Heart left ventricle (tissue), 16 donors: ENCODE results near the gene SETBP1. TPM values are rescaled to one million over a fixed set of nuclear protein-coding genes. Genes with fewer than 3 reads are reported as not detected.

Source experiments
- ATAC-seq, 4 donors: fragments of 200-7000 bp; cut with Tn5 transposase; one replicate each; pipeline ENCODE4 v1.9.1; 2020 to 2022; ENCODE audit warnings: moderate library complexity in 4 of 4, mild to moderate bottlenecking in 3 of 4, moderate number of reproducible peaks in 1 of 4
- DNase-seq, 5 donors: peaks; one replicate each; pipeline ENCODE4 v3.0.0-alpha.2; 2020
- H3K27ac ChIP-seq, 12 donors: fragments of 200-600 bp; sonication (generic) in 4 of 12; one replicate each; pipeline versions ENCODE4 v1.5.0 to v1.8.0; 2016 to 2022; ENCODE audit warnings: mild to moderate bottlenecking in 2 of 12
- H3K27me3 ChIP-seq, 9 donors: fragments of 200-600 bp; sonication (generic) in 2 of 9; one replicate each; pipeline versions ENCODE4 v1.5.1 to v1.8.0; 2016 to 2022; ENCODE audit warnings: mild to moderate bottlenecking in 3 of 9
- H3K36me3 ChIP-seq, 9 donors: fragments of 200-600 bp; sonication (generic) in 2 of 9; one replicate each; pipeline versions ENCODE4 v1.5.0 to v1.8.0; 2018 to 2022; ENCODE audit warnings: mild to moderate bottlenecking in 2 of 9
- H3K4me1 ChIP-seq, 12 donors: fragments of 200-600 bp; sonication (generic) in 4 of 12; one replicate each; pipeline versions ENCODE4 v1.5.0 to v1.8.0; 2016 to 2022; ENCODE audit warnings: mild to moderate bottlenecking in 3 of 12
- H3K4me3 ChIP-seq, 12 donors: fragments of 200-600 bp; sonication (generic) in 4 of 12; one replicate each; pipeline versions ENCODE4 v1.5.0 to v1.8.0; 2017 to 2022; ENCODE audit warnings: mild to moderate bottlenecking in 9 of 12, moderate library complexity in 4 of 12
- H3K9me3 ChIP-seq, 12 donors: fragments of 200-600 bp; sonication (generic) in 4 of 12; one replicate each; pipeline versions ENCODE4 v1.5.0 to v1.8.0; 2016 to 2022; ENCODE audit warnings: mild to moderate bottlenecking in 1 of 12
- CTCF ChIP-seq, 12 donors: fragments of 200-600 bp; sonication (generic) in 4 of 12; IDR thresholded peaks; one replicate each; pipeline versions ENCODE4 v1.5.0 to v1.8.0; 2018 to 2022; ENCODE audit warnings: antibody characterized with exemption in 12 of 12, mild to moderate bottlenecking in 5 of 12
- POLR2A ChIP-seq, 2 donors: fragments of 450-650 bp; IDR thresholded peaks; one replicate each; pipeline ENCODE4 v1.6.1; 2017; ENCODE audit warnings: antibody characterized with exemption in 2 of 2, mild to moderate bottlenecking in 2 of 2, moderate library complexity in 2 of 2
- WGBS, 4 donors: extraction: QIAGEN DNeasy Blood & Tissue Kit in 2 of 4; methylation state at CpG; one replicate each; pipeline versions ENCODE4 v1.1.5 to v1.1.7; 2013 to 2018; 5-methylcytosine and 5-hydroxymethylcytosine counted together
- intact Hi-C, 10 donors: fragments of 100-400 bp; cut with DNase I; formaldehyde crosslinking; loops; one replicate each; pipeline versions ENCODE4 v1.11.1 to v1.14.2; 2022
- polyA plus RNA-seq, 2 donors: library from polyadenylated mRNA; stranded (reverse); fragments of 200-250 nt; gene quantifications; one replicate each; pipeline ENCODE4 v1.2.3, GENCODE V29; 2013
- total RNA-seq, 9 donors: library from RNA; depleted of rRNA in 2 of 9; stranded (reverse); fragments of >200 nt in 2 of 9; fragmentation: NEBNext Ultra II Directional in 3 of 9; extraction: Animal tissue kit (Norgen Biotek cat#: 25700) in 3 of 9; gene quantifications; one replicate each; pipeline versions ENCODE4 v1.1.0 to v1.2.4, GENCODE V29; 2016 to 2023
- donor health status: ischemic (EF 13 %, LVEDD 7.1; RV severe dilation, severe dysfunction).
- donor health status: healthy with polysubstance abuse.
- donor health status: DM: no; HTN: yes; CAD: no.
- donor health status: DM: no; HTN: no; CAD: no.
- donor health status: ischemic (EF 25% LVEDD 6.9; RV normal size, moderate dysfunction).
- donor health status: ischemic (EF 25% LVEDD 5.7; RV mildly dilated, moderate dysfunction).
- donor health status: healthy.
- donor health status: DM: yes; HTN: yes; CAD: no.
- donor health status: ischemic (EF 35%, LVEDD 5.7; RV mildly dilated, moderate dysfunction).
- donor health status: nonischemic (EF 11% LVEDD 7.7; RV severe dilation, severe dysfunction).
- donor health status: DM: yes; HTN: yes; CAD: no.
- donor health status: PGD.
- donor health status: ischemic (EF 29% LVEDD 5.4; RV normal size, mild dysfunction).
- donor health status: nonischemic (EF 23%, LVEDD 6.1; RV moderate dilation, normal function).

SETBP1 gene
- total and polyA plus RNA-seq, 11 donors = 1.2 to 10.6 (median 5.5) TPM

GRCh38 chr18:44903327-44903726 is 222.6 kb downstream of the SETBP1 start:
- 95 to 99% (median 98%) methylated on average over 2 of the region's 2 CpGs for WGBS, 4 donors
- intact Hi-C loops = loop anchor here in 1 of 10 donors (10.0 kb wide), 1 partner anchor 311 kb away; no protein-coding TSS in a partner anchor

GRCh38 chr18:44904768-44905167 is 224.1 kb downstream of the SETBP1 start:
- intact Hi-C loops = loop anchor here in 1 of 10 donors (10.0 kb wide), 1 partner anchor 310 kb away; no protein-coding TSS in a partner anchor
- Histone ChIP-seq H3K27ac (no peak overlapping the region), H3K4me1 (peaks cover 0 to 10% (median 0%) of the 10 kb centered on the region in 12 donors), H3K27me3 (no peaks in the 10 kb centered on the region), H3K4me3 (no peak overlapping the region), H3K36me3 (no peaks in the 10 kb centered on the region), H3K9me3 (peaks cover 0 to 3% (median 0%) of the 10 kb centered on the region in 12 donors)
- ATAC-seq (no peak), DNase-seq (no peak)
- TF ChIP-seq POLR2A (IDR thresholded peaks at IDR 0.05) = no peak
- TF ChIP-seq CTCF (IDR thresholded peaks at IDR 0.05) = no peak
- 92 to 99% (median 96%) methylated on average over 2 of the region's 2 CpGs for WGBS, 4 donors

More at GRCh38 chr18:44903327-44903726, 222.6 kb downstream of the SETBP1 start:
- ATAC-seq (no peak), DNase-seq (no peak)
- peaks cover 0 to 3% (median 0%) of the 10 kb centered on the region in 12 donors for H3K9me3 ChIP-seq
- H3K4me1 ChIP-seq = peaks cover 0 to 6% (median 0%) of the 10 kb centered on the region in 12 donors
- no peak for TF ChIP-seq POLR2A (IDR thresholded peaks at IDR 0.05)
- no peak for TF ChIP-seq CTCF (IDR thresholded peaks at IDR 0.05)
- no peak overlapping the region for H3K4me3 ChIP-seq
- no peaks in the 10 kb centered on the region for H3K36me3 ChIP-seq
- no peaks in the 10 kb centered on the region for H3K27me3 ChIP-seq
- H3K27ac ChIP-seq = no peak overlapping the region

- H3K4me1 ChIP-seq = peaks cover 0 to 11% (median 0%) of the 10 kb centered on the region in 12 donors
- TF ChIP-seq POLR2A (IDR thresholded peaks at IDR 0.05) = no peak
- no peak overlapping the region for H3K27ac ChIP-seq
- H3K9me3 ChIP-seq = peaks cover 0 to 3% (median 0%) of the 10 kb centered on the region in 12 donors
- no peaks in the 10 kb centered on the region for H3K27me3 ChIP-seq
- peak in 1 of 4 donors; percentile 34 for ATAC-seq
- no peaks in the 10 kb centered on the region for H3K36me3 ChIP-seq
- peak in 1 of 5 donors; percentile 27 for DNase-seq
- intact Hi-C loops = loop anchor here in 1 of 10 donors (10.0 kb wide), 1 partner anchor 306 kb away; no protein-coding TSS in a partner anchor
- WGBS, 4 donors = 48 to 54% (median 52%) methylated on average over 5 of the region's 5 CpGs
- no peak overlapping the region for H3K4me3 ChIP-seq
These were observed 228.6 kb downstream of the SETBP1 start for GRCh38 chr18:44909191-44909719.

- WGBS, 4 donors = 95 to 98% (median 96%) methylated on average over 4 of the region's 4 CpGs
- TF ChIP-seq CTCF (IDR thresholded peaks at IDR 0.05) (no peak), POLR2A (IDR thresholded peaks at IDR 0.05) (no peak)
- H3K27ac ChIP-seq = no peak overlapping the region
- H3K36me3 ChIP-seq = no peaks in the 10 kb centered on the region
- no peaks in the 10 kb centered on the region for H3K9me3 ChIP-seq
- DNase-seq (no peak), ATAC-seq (no peak)
- H3K4me3 ChIP-seq = no peak overlapping the region
- no peaks in the 10 kb centered on the region for H3K27me3 ChIP-seq
- intact Hi-C loops = loop anchor here in 3 of 10 donors (10.0 kb wide), 2 partner anchors 304 to 474 kb away; no protein-coding TSS in a partner anchor
- peaks cover 0 to 19% (median 0%) of the 10 kb centered on the region in 12 donors for H3K4me1 ChIP-seq
These were observed 230.6 kb downstream of the SETBP1 start for GRCh38 chr18:44911260-44911659.
